HepG2 (cell line): ENCODE measurements around the gene ITGB2.

ENCODE experiments used
- ATRX ChIP-seq: sonication (generic); formaldehyde crosslinking; IDR thresholded peaks from 2 replicates; pipeline ENCODE4 v1.4.0; 2020; ENCODE audit warnings: missing genetic modification reagents, borderline replicate concordance
- SRF ChIP-seq: IDR thresholded peaks from 2 replicates; pipeline ENCODE4 v1.6.1; 2011; ENCODE audit warnings: mild to moderate bottlenecking, low read depth, low read length, moderate library complexity
- ZNF329 ChIP-seq: sonication (generic); formaldehyde crosslinking; IDR thresholded peaks from 2 replicates; pipeline ENCODE4 v1.9.0; 2021; ENCODE audit warnings: low read depth, mild to moderate bottlenecking, missing genetic modification reagents

- no peak for TF ChIP-seq ZNF329
- TF ChIP-seq ATRX, result no peak
- no peak for TF ChIP-seq SRF
These were observed 45.7 kb upstream of the ITGB2 start for GRCh38 chr21:44966135-44967081.
